Stimulated activated CD8-positive, alpha-beta memory T cell treated with anti-CD3 and anti-CD28 coated beads, Interleukin-12 subunit alpha, Interleukin-12 subunit beta, amount 100 ng/mL, for 4 hours (primary cell): Measurements from ENCODE around the gene RGS8.
"Not testable (repeated sequence)": the region's sequence is repeated elsewhere in the genome, so short reads cannot be mapped to it uniquely, and the experiment has no call there.

ENCODE experiments used
- DNase-seq: peaks from one replicate; pipeline ENCODE4 v3.0.0-alpha.2; 2020; ENCODE audit warnings: low read depth

RGS8 gene

GRCh38 chr1:182702826-182703524 is 18.6 kb upstream of the RGS8 start:
- DNase-seq = no peak

- DNase-seq = no peak
These were observed 15.9 kb upstream of the RGS8 start for GRCh38 chr1:182700351-182700709.

- no peak for DNase-seq
These were observed 15.3 kb upstream of the RGS8 start for GRCh38 chr1:182699393-182700350.

- DNase-seq = no peak
These were observed 14.6 kb upstream of the RGS8 start for GRCh38 chr1:182698971-182699370.

GRCh38 chr1:182693139-182693538 is 8.8 kb upstream of the RGS8 start:
- not testable (repeated sequence) for DNase-seq

GRCh38 chr1:182690886-182691443 is 6.6 kb upstream of the RGS8 start:
- DNase-seq = no peak

- no peak for DNase-seq
These were observed 4.2 kb upstream of the RGS8 start for GRCh38 chr1:182688436-182689205.

- no peak for DNase-seq
These were observed 3.0 kb upstream of the RGS8 start for GRCh38 chr1:182687361-182687760.

- no peak for DNase-seq
These were observed 2.1 kb upstream of the RGS8 start for GRCh38 chr1:182686446-182686845.

GRCh38 chr1:182685215-182685614 is 828 bp upstream of the RGS8 start:
- DNase-seq = no peak

GRCh38 chr1:182682898-182683501 is 1.4 kb downstream of the RGS8 start:
- no peak for DNase-seq

GRCh38 chr1:182682406-182682805 is 2.0 kb downstream of the RGS8 start:
- DNase-seq = no peak

- no peak for DNase-seq
These were observed 2.8 kb downstream of the RGS8 start for GRCh38 chr1:182681568-182681912.

GRCh38 chr1:182680901-182681567 is 3.4 kb downstream of the RGS8 start:
- DNase-seq = no peak

GRCh38 chr1:182680408-182680807 is 4.0 kb downstream of the RGS8 start:
- no peak for DNase-seq

- DNase-seq = no peak
These were observed 4.7 kb downstream of the RGS8 start for GRCh38 chr1:182679684-182680083.

- DNase-seq = no peak
These were observed 6.8 kb downstream of the RGS8 start for GRCh38 chr1:182677397-182678098.

GRCh38 chr1:182676274-182676673 is 8.1 kb downstream of the RGS8 start:
- no peak for DNase-seq

GRCh38 chr1:182674346-182675246 is 9.8 kb downstream of the RGS8 start:
- no peak for DNase-seq

GRCh38 chr1:182672487-182672836 is 11.9 kb downstream of the RGS8 start:
- DNase-seq = no peak
